RWPE1 (cell line): ENCODE measurements around the gene ASRGL1.

ENCODE experiments used
- CTCF ChIA-PET: fragments of 350-600 bp; sonication (Branson Sonifier 250); formaldehyde crosslinking; extraction: SDS; loops from one replicate; lab custom pipeline; 2021; lab: Yijun Ruan, JAX
- POLR2A ChIA-PET: fragments of 400-600 bp; formaldehyde crosslinking; extraction: SDS; loops from one replicate; lab custom pipeline; 2020; ENCODE audit warnings: antibody characterized with exemption; ENCODE audit not compliant: low non-redundant PET; lab: Yijun Ruan, JAX
- DNase-seq: peaks from one replicate; pipeline ENCODE4 v3.0.0; 2012; ENCODE audit warnings: low spot score
- H3K27ac ChIP-seq: fragments of 450-650 bp; 2 replicates; pipeline ENCODE4 v1.5.1; 2017
- CTCF ChIP-seq: fragments of 450-650 bp; conservative IDR thresholded peaks from 2 replicates; pipeline ENCODE4 v1.5.1; 2017; ENCODE audit warnings: low read depth, mild to moderate bottlenecking

The ASRGL1 gene

GRCh38 chr11:62400760-62401159, 63.5 kb downstream of the ASRGL1 start:
- POLR2A ChIA-PET, result no interaction called here
- CTCF ChIA-PET, result interaction anchor here (0.6 to 1.0 kb wide), 4 partner anchors 34 to 192 kb away, joined by 3 to 5 read pairs (median 4); partner anchors contain the start of gene SCGB2A1
- no peak for TF ChIP-seq CTCF
- H3K27ac ChIP-seq, result peak overlapping the region; percentile 78
- DNase-seq, result no peak

- ChIA-PET CTCF (interaction anchor here (0.7 to 1.0 kb wide), 2 partner anchors 142 to 160 kb away, joined by 3 to 4 read pairs; no protein-coding TSS in a partner anchor), POLR2A (no interaction called here)
- TF ChIP-seq CTCF, result no peak
- DNase-seq, result no peak
- H3K27ac ChIP-seq, result peak overlapping the region; percentile 78
Observed at GRCh38 chr11:62401356-62401755, 64.1 kb downstream of the ASRGL1 start.

- DNase-seq, result no peak
- no peak for TF ChIP-seq CTCF
- ChIA-PET POLR2A (no interaction called here), CTCF (interaction anchor here (0.7 kb wide), 1 partner anchor 141 kb away, joined by 4 read pairs; no protein-coding TSS in a partner anchor)
- peak overlapping the region; percentile 78 for H3K27ac ChIP-seq
Observed at GRCh38 chr11:62401811-62402210, 64.6 kb downstream of the ASRGL1 start.

GRCh38 chr11:62402226-62402959, 65.1 kb downstream of the ASRGL1 start:
- ChIA-PET CTCF (interaction anchor here (0.7 kb wide), 1 partner anchor 141 kb away, joined by 4 read pairs; no protein-coding TSS in a partner anchor), POLR2A (no interaction called here)
- no peak for TF ChIP-seq CTCF

GRCh38 chr11:62402960-62403730, 65.9 kb downstream of the ASRGL1 start:
- ChIA-PET CTCF (interaction anchor here (0.5 to 2.9 kb wide), 4 partner anchors 8 to 147 kb away, joined by 3 to 11 read pairs (median 4); no protein-coding TSS in a partner anchor), POLR2A (no interaction called here)

More at GRCh38 chr11:62402226-62402959, 65.1 kb downstream of the ASRGL1 start:
- peak overlapping the region; percentile 78 for H3K27ac ChIP-seq
- DNase-seq, result no peak

More at GRCh38 chr11:62402960-62403730, 65.9 kb downstream of the ASRGL1 start:
- no peak overlapping the region for H3K27ac ChIP-seq
- TF ChIP-seq CTCF, result no peak
- DNase-seq, result no peak
